Measurements from ENCODE around the gene CT47C1.

GRCh38 chrX:119045884-119046283 lies 26.9 kb upstream of the CT47C1 start:
- TF ChIP-seq POLR2AphosphoS5 (IDR thresholded peaks at IDR 0.05; ENCODE audit: low read depth, low read length) (no peak), CTCF (IDR thresholded peaks at IDR 0.05) (no peak), TAF1 (IDR thresholded peaks at IDR 0.05; ENCODE audit: borderline replicate concordance, low read depth, low read length) (no peak), YY1 (IDR thresholded peaks at IDR 0.05; ENCODE audit: low read depth) (no peak), CHD2 (IDR thresholded peaks at IDR 0.05; ENCODE audit: low read length, partially characterized antibody) (no peak), RAD21 (IDR thresholded peaks at IDR 0.05; ENCODE audit: low read length) (no peak)

All from SK-N-SH (cell line).